ENCODE measurements around the gene IBTK.

DNA sequence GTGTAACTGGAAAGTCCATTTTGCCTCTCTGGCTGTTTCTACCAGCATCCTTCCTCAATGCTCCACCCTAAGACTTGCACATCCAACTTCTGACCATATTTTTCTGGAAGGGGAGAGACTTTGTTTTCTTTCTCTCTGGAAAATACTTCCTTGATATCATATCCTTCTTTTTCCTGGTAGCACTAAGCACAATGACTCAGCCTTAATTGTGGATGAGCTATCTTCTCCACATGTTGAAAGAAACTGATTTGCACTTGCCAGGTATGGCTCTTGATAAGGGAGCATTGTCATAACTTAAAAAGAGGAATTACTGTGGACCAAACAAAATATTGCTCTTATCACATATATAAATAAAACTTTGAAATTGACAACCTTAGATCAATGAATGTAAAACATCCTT is 30.1 kb upstream of the IBTK start:
- no peak for TF ChIP-seq MAX (IDR thresholded peaks at IDR 0.05)
- TF ChIP-seq, protein P1, sequence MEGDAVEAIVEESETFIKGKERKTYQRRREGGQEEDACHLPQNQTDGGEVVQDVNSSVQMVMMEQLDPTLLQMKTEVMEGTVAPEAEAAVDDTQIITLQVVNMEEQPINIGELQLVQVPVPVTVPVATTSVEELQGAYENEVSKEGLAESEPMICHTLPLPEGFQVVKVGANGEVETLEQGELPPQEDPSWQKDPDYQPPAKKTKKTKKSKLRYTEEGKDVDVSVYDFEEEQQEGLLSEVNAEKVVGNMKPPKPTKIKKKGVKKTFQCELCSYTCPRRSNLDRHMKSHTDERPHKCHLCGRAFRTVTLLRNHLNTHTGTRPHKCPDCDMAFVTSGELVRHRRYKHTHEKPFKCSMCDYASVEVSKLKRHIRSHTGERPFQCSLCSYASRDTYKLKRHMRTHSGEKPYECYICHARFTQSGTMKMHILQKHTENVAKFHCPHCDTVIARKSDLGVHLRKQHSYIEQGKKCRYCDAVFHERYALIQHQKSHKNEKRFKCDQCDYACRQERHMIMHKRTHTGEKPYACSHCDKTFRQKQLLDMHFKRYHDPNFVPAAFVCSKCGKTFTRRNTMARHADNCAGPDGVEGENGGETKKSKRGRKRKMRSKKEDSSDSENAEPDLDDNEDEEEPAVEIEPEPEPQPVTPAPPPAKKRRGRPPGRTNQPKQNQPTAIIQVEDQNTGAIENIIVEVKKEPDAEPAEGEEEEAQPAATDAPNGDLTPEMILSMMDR (IDR thresholded peaks at IDR 0.05; ENCODE audit: low read depth, low read length, missing input control) = no peak
- no peak for TF ChIP-seq GABPA (IDR thresholded peaks at IDR 0.05 in 1 of 2, conservative IDR thresholded peaks at IDR 0.05 in 1 of 2)
- TF ChIP-seq EGR1 (IDR thresholded peaks at IDR 0.05; ENCODE audit: low read depth in 2 of 2) = no peak
- no peak for TF ChIP-seq JUND (IDR thresholded peaks at IDR 0.05)

Measured in liver (tissue), 3 donors.